ENCODE measurements around the gene UGT1A9. TPM values are rescaled to one million over a fixed set of nuclear protein-coding genes. Genes with fewer than 3 reads are reported as not detected.

UGT1A9 gene
- polyA plus RNA-seq, 1 of the 3 experiments (the other 2 are of a cell fraction), result not detected

DNA sequence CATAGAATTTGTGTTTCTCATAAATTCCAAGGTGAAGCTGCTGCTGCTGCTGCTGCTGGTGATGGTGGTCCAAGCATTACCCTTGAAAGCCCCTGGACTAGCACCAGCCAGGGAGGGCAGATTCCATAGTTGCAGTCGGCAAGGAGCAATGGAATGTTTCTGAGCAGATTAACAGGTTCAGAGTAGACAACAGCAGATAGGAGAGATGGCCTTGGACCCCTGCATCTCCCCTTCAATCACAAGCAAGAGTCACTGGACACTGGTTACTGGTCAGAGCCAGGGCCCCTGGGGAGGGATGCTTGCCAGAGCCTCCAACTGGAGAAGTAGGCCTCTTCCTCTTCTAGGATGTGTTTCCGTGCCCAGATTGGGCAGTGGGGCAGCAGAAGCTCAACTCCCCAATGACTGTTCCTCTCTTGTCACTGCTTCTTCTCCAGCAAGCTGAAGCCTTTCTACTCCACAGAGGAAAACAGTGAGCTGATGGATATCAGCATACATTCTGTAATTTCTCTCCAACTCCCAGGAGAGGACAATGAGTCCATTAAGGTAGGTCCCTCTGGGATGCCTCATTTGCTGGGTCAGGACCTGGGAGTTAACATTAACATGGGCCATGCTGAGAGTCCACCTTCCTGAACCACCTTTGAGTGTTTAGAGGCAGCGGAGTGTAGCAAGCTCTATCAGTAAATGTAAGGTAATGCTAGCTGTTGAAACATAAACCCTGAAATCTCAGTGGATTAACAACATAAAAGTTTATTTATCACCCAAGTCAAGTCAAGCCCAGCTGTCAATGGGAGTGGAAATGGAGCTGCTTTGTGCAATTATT lies 141.7 kb downstream of the UGT1A9 start:
- no peaks in the 10 kb centered on the region for H4K20me1 ChIP-seq (ENCODE audit: insufficient read depth)
- no peaks in the 10 kb centered on the region for H3K36me3 ChIP-seq (replicated peaks in 1 of 2; ENCODE audit: control insufficient read depth in 1 of 2, insufficient read depth in 2 of 2, low read length in 1 of 2)
- no peak for DNase-seq
- 51% methylated on average over 3 of the region's 3 CpGs for WGBS (ENCODE audit: low lambda C conversion rate)
- no peaks in the 10 kb centered on the region; the same call in 1 of the 2 replicates for H3K27me3 ChIP-seq (ENCODE audit: insufficient read depth)
- H3F3A ChIP-seq (replicated peaks; ENCODE audit: insufficient read depth), result no peaks in the 10 kb centered on the region
- H3K9ac ChIP-seq, result no peak overlapping the region
- no peaks in the 10 kb centered on the region for H3K9me2 ChIP-seq
- POLR2A ChIA-PET, result no interaction called here
- no peak overlapping the region for H3K4me3 ChIP-seq (ENCODE audit: low read depth in 2 of 2, low read length in 1 of 2)
- H2AFZ ChIP-seq (ENCODE audit: low read depth), result no peak overlapping the region
- no peaks in the 10 kb centered on the region for H3K9me3 ChIP-seq
- no peak overlapping the region for H3K4me2 ChIP-seq
- no peaks in the 10 kb centered on the region for H3K79me2 ChIP-seq (ENCODE audit: insufficient read depth)
- TF ChIP-seq NRF1 (IDR thresholded peaks at IDR 0.05; ENCODE audit: low read depth, low read length) (no peak), YY1 (IDR thresholded peaks at IDR 0.05; ENCODE audit: low read depth) (no peak)
- CTCF ChIA-PET, result interaction anchor here (1.3 kb wide), 1 partner anchor 105 kb away, joined by 3 read pairs; no protein-coding TSS in a partner anchor
- peaks cover 0 to 3% of the 10 kb centered on the region in 2 experiments; a peak in 1 of 4 replicates for H3K4me1 ChIP-seq (ENCODE audit: control insufficient read depth in 1 of 2, insufficient read depth in 2 of 2, low read depth in 1 of 2, low read length in 1 of 2)
- H3K27ac ChIP-seq (ENCODE audit: low read depth in 2 of 2, low read length in 1 of 2), result no peak overlapping the region

DNA sequence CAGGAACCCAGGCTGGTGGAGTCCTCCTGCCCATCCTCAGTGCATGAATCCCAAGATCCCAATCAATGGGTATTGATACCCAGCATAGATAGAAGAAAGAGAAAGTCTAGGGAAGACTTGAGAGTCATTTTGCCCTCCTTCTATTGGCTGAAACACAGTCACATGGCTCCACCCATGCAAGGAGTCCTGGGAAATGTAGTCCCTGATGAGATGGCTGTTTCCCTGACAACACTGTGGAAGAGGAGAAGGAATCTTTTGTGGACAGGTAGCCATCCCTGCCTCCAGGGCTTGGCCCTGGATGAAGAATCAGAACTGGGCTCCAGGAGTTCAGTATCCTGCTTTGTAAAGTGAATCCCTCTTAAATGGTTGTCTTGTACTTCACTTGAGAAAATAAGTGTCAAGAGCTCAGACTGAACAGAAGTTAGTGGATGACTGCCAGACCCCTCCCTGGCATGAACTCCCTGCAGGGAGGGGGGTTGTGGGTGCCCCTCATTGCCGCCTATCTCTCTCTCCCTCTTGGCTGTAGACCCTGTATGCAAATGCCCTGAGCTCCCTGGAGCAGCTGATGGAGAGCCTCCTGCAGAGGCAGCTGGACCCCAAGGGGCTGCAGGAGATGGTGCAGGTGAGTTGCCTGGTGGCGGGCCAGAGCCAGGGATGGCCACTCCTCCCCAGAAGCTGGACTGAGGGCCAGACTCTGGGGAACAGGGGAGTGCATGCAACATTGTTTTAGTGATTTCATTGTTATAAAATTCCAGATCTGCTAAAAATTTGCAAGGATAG lies 142.5 kb downstream of the UGT1A9 start:
- no peak overlapping the region for H3K9ac ChIP-seq
- ChIA-PET CTCF (interaction anchor here (1.3 kb wide), 1 partner anchor 104 kb away, joined by 3 read pairs; no protein-coding TSS in a partner anchor), POLR2A (no interaction called here)
- no peak overlapping the region for H2AFZ ChIP-seq (ENCODE audit: low read depth)
- no peak for TF ChIP-seq ELF1 (IDR thresholded peaks at IDR 0.05)
- TF ChIP-seq, protein P1, sequence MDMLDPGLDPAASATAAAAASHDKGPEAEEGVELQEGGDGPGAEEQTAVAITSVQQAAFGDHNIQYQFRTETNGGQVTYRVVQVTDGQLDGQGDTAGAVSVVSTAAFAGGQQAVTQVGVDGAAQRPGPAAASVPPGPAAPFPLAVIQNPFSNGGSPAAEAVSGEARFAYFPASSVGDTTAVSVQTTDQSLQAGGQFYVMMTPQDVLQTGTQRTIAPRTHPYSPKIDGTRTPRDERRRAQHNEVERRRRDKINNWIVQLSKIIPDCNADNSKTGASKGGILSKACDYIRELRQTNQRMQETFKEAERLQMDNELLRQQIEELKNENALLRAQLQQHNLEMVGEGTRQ (IDR thresholded peaks at IDR 0.05; ENCODE audit: borderline replicate concordance, low read depth, low read length), result no peak
- TF ChIP-seq CHD2 (IDR thresholded peaks at IDR 0.05; ENCODE audit: low read length, partially characterized antibody), result no peak
- TF ChIP-seq, protein P2, sequence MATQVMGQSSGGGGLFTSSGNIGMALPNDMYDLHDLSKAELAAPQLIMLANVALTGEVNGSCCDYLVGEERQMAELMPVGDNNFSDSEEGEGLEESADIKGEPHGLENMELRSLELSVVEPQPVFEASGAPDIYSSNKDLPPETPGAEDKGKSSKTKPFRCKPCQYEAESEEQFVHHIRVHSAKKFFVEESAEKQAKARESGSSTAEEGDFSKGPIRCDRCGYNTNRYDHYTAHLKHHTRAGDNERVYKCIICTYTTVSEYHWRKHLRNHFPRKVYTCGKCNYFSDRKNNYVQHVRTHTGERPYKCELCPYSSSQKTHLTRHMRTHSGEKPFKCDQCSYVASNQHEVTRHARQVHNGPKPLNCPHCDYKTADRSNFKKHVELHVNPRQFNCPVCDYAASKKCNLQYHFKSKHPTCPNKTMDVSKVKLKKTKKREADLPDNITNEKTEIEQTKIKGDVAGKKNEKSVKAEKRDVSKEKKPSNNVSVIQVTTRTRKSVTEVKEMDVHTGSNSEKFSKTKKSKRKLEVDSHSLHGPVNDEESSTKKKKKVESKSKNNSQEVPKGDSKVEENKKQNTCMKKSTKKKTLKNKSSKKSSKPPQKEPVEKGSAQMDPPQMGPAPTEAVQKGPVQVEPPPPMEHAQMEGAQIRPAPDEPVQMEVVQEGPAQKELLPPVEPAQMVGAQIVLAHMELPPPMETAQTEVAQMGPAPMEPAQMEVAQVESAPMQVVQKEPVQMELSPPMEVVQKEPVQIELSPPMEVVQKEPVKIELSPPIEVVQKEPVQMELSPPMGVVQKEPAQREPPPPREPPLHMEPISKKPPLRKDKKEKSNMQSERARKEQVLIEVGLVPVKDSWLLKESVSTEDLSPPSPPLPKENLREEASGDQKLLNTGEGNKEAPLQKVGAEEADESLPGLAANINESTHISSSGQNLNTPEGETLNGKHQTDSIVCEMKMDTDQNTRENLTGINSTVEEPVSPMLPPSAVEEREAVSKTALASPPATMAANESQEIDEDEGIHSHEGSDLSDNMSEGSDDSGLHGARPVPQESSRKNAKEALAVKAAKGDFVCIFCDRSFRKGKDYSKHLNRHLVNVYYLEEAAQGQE (IDR thresholded peaks at IDR 0.05; ENCODE audit: low read depth, low read length), result no peak
- TF ChIP-seq RCOR1 (IDR thresholded peaks at IDR 0.05; ENCODE audit: low read length), result no peak
- TF ChIP-seq, protein P3, sequence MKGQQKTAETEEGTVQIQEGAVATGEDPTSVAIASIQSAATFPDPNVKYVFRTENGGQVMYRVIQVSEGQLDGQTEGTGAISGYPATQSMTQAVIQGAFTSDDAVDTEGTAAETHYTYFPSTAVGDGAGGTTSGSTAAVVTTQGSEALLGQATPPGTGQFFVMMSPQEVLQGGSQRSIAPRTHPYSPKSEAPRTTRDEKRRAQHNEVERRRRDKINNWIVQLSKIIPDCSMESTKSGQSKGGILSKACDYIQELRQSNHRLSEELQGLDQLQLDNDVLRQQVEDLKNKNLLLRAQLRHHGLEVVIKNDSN (IDR thresholded peaks at IDR 0.05; ENCODE audit: borderline replicate concordance, low read depth), result peak; percentile 83
- TF ChIP-seq TCF12 (IDR thresholded peaks at IDR 0.05), result no peak
- H3K9me3 ChIP-seq, result no peaks in the 10 kb centered on the region
- H3K4me2 ChIP-seq, result no peak overlapping the region
- no peak overlapping the region for H3K4me3 ChIP-seq (ENCODE audit: low read depth in 2 of 2, low read length in 1 of 2)
- no peaks in the 10 kb centered on the region for H3K9me2 ChIP-seq
- H3F3A ChIP-seq (replicated peaks; ENCODE audit: insufficient read depth), result no peaks in the 10 kb centered on the region
- WGBS (ENCODE audit: low lambda C conversion rate), result no CpG with 5 or more reads among the region's 2 CpGs
- no peaks in the 10 kb centered on the region for H4K20me1 ChIP-seq (ENCODE audit: insufficient read depth)
- H3K27me3 ChIP-seq (ENCODE audit: insufficient read depth), result no peaks in the 10 kb centered on the region; the same call in 1 of the 2 replicates
- no peaks in the 10 kb centered on the region for H3K79me2 ChIP-seq (ENCODE audit: insufficient read depth)
- DNase-seq, result no peak
- peaks cover 0 to 3% of the 10 kb centered on the region in 2 experiments; a peak in 1 of 4 replicates for H3K4me1 ChIP-seq (ENCODE audit: control insufficient read depth in 1 of 2, insufficient read depth in 2 of 2, low read depth in 1 of 2, low read length in 1 of 2)
- no peak overlapping the region for H3K27ac ChIP-seq (ENCODE audit: low read depth in 2 of 2, low read length in 1 of 2)
- H3K36me3 ChIP-seq (replicated peaks in 1 of 2; ENCODE audit: control insufficient read depth in 1 of 2, insufficient read depth in 2 of 2, low read length in 1 of 2), result no peaks in the 10 kb centered on the region
